HG03571 (cell line): ENCODE results near the gene PNLDC1.
"Not testable (repeated sequence)": the region's sequence is repeated elsewhere in the genome, so short reads cannot be mapped to it uniquely, and the experiment has no call there.

Experiments
- ATAC-seq: cut with Tn5 transposase; IDR thresholded peaks from one replicate; pipeline ENCODE4 v1.9.1; 2021; ENCODE audit not compliant: unreplicated experiment

Gene PNLDC1

DNA sequence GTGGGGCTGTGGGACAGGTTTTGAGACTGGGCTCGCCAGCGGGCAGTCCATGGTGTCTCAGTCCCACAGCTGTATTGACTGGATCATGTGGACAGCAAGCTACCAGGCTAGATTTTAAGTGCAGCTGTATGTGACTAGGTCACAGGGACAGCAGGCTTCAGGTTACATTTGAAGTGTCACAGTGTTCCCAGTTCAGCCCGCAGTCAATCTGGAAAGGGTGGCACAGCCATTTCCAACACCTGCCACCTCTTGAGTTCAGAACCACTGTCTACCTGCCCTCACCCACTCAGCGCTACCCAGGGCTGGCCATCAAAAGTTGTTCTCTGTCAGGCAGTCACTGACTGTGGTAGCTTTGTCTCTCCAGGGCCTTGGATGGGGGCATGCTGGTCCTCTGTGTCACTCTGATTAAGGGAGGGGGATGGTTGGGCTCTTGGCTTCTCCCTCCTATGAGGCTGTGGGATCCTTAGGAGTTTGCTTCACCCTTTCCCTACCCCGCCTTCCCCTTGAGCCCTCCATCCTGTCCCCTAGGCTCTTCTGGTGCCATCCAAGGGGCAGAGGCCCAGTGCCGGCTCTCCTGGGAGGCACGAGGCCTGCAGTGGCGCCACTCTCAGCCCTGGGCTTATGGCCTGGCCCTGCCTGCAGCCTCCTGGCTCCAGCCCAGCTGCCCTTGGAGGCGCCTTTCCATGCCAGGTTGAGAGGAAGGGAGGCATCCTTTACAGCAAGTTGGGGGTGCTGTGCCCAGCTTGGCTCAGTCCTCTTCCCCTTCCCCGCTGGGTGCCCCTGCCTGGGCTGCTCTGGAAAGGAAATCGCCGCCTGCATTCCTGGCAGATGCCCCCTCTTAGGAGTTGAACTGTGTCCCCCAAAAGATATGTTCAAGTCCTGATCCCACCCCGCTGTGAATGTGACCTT lies 44.9 kb downstream of the PNLDC1 start:
- ATAC-seq: no peak

DNA sequence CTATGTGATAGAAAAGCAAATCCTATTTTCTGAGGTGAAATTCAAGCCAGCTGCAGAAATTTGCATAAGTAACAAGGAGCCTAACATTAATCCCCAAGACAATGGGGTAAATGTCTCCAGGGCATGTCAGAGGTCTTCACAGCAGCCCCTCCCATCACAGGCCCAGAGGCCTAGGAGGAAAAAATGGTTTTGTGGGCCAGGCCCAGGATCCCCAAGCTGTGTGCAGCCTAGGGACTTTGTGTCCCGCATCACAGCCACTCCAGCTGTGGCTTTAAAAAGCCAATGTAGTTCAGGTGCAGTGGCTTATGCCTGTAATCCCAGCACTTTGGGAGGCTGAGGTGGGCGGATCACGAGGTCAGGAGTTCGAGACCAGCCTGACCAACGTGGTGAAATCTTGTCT lies 48.5 kb downstream of the PNLDC1 start:
- ATAC-seq: not testable (repeated sequence)

GRCh38 chr6:159849851-159850250 lies 49.8 kb downstream of the PNLDC1 start:
- not testable (repeated sequence) for ATAC-seq

DNA sequence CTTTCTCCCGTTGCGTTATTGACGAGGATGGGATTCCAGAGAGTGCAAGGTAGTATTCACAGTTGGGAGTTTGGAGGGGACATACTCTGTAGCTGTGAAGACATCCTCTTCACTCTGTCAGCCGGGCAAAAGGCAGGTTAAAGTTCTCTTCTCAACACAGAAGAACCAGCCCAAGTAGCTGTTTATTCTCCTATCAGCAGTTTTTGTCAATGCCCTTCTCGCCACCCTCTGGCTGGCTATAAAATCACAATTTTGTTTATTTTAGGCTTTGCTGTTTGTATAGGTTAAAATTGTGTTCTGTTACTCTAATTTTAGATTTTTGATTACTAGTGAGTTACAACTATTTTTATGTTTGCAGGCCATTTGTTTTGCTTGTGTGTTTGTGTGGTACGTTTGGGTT lies 52.8 kb downstream of the PNLDC1 start:
- no peak for ATAC-seq

- ATAC-seq: no peak
Measured at GRCh38 chr6:159853754-159854153, 53.7 kb downstream of the PNLDC1 start.

DNA sequence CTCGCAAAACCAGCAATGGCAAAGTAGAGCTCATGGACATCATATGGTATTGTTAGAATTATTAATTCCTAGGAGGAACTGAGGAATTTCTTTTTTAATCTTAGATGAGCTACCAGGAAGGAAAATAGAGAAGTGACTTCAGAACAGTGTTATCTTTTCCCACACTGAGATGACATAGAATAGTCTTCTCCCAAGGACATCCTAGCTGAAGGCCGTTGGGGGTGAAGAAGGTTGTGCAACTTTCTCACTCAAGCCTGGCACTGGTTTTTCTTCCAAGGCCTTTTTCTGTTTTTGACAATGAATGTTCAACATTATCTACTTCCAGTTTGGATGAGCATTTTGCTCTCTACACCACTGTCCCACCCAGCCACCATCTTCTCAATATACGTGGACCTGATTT lies 54.9 kb downstream of the PNLDC1 start:
- no peak for ATAC-seq

GRCh38 chr6:159858259-159858658 lies 58.2 kb downstream of the PNLDC1 start:
- no peak for ATAC-seq

DNA sequence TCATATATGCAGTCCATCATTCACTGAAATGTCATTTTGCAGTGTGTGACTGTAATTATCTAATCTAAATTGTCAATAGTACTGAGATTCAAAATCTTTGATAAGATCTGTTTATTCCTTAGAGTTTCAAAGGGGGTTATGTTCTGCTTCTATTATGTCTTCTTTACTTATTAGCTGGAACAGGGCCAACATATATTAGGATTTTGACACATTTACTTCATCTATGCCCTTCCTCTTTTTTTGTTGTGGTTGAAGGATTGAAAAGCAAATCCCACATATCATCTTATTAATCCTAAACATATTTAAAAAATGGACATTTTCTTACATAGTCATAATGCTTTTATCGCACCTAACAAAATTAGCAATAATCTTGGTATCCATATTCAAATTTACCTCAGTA lies 60.4 kb downstream of the PNLDC1 start:
- ATAC-seq: no peak

GRCh38 chr6:159862103-159862502 lies 62.0 kb downstream of the PNLDC1 start:
- ATAC-seq: no peak

DNA sequence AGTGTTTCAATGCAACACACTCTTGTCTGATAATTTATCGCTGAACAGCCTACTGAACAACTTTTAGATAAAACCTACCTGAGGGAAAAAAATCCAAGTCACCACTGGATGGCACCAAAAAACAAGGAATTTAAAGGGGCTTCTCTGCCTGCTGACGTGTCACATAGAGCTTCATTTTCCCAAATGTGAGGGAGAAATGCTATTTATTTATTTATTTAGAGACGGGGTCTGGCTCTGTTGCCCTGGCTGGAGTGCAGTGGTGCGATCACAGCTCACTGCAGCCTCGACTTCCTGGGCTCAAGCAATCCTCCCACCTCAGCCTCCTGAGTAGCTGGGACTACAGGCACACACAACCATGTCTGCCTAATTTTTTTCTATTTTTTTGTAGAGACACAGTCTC lies 63.3 kb downstream of the PNLDC1 start:
- ATAC-seq: not testable (repeated sequence)

GRCh38 chr6:159865226-159865920 lies 65.3 kb downstream of the PNLDC1 start:
- no peak for ATAC-seq

GRCh38 chr6:159866286-159867247 lies 66.5 kb downstream of the PNLDC1 start:
- ATAC-seq: no peak
